Stimulated activated CD8-positive, alpha-beta memory T cell treated with anti-CD3 and anti-CD28 coated beads, Interleukin-15, amount 100 ng/mL, for 48 hours (primary cell): ENCODE data around the gene ERN2.
A peak's percentile ranks its signal among the peaks of the same experiment; 100 is the strongest.

ENCODE experiments used
- DNase-seq, 2 donors: peaks; one replicate each; pipeline ENCODE4 v3.0.0-alpha.2; 2020; ENCODE audit warnings: low read depth in 2 of 2

Gene ERN2

DNA sequence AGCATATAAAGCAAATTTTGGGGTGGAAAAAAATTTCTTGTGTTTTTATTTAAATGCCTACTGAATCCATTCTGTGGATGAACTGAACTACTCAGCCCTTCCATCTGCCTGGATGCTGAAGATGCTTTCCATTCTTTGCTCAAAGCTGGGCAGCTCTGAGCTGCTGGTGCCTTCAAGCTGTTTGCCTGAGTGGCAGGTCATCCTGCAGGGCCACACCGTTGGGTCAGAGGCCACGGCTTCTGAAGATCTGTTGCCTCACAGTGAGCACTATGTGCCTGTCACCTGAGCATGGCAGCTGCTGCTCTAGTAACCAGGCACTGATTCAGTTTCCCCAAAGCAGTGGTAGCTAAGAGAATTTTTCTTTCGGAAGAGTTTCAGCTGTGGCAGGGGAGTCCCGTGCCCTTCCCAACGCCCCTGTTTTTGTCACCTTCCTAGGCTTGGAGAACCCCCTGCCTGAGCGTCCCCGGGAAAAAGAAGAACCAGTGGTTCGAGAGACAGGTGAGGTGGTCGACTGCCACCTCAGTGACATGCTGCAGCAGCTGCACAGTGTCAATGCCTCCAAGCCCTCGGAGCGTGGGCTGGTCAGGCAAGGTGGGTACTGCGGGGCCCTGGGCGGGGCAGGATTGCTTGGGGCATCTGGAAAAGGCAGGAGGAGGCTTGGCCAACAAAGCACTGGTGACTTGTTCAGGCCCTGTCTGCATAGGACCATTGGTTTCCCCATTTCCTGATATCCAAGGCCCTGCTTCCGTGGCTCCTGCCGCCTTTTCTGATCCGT lies 25.8 kb downstream of the ERN2 start:
- DNase-seq = no peak

DNA sequence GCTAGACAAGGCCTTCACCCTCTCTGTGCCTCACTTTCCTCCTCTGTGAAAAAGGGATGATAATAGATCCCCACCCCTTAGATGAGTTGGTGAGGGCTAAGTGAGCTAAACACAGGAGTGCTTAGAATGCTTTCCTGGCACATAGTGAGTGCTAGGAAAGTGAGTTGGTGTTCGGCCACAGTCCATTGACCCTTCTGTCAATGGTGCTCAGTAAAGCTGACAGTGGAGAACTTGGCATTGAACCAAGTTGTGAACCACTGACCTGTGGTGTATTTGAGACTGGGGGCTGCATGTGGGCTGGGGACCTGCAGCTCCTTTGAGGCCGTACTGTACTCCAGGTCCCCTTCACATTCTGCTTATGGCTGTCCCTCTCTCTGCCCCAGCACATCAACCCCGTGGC lies 29.5 kb downstream of the ERN2 start:
- DNase-seq = no peak

DNA sequence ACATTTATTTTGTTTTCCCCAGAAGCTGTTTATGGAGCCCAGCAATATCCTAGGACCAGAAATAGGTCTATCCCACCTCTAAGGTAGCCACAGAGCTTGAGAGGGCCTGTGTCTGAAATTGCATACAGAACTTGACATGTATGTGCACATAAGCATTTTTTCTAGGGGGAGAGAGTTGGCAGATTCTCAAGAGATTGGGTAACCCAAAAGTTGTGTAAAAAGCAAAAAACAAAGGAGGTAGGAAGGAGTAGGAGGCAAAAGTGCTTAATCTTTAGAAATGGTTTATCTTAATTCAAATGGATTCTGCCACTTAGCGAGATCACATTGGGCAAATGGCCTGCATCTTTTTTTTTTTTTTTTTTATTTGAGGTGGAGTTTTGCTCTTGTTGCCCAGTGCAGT lies 30.8 kb downstream of the ERN2 start:
- no peak for DNase-seq

DNA sequence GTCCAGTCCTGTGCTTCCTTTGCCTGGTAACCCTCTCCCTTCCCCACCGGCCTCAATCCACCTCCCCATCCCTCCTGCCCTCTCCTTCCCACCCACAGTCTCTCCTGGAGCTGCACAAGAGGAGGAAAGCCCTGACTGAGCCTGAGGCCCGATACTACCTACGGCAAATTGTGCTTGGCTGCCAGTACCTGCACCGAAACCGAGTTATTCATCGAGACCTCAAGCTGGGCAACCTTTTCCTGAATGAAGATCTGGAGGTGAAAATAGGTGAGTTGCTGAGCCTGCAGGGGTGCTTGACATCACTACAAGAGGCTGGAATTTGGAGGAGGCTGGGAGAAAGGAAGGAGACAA lies 33.1 kb downstream of the ERN2 start:
- DNase-seq = no peak

DNA sequence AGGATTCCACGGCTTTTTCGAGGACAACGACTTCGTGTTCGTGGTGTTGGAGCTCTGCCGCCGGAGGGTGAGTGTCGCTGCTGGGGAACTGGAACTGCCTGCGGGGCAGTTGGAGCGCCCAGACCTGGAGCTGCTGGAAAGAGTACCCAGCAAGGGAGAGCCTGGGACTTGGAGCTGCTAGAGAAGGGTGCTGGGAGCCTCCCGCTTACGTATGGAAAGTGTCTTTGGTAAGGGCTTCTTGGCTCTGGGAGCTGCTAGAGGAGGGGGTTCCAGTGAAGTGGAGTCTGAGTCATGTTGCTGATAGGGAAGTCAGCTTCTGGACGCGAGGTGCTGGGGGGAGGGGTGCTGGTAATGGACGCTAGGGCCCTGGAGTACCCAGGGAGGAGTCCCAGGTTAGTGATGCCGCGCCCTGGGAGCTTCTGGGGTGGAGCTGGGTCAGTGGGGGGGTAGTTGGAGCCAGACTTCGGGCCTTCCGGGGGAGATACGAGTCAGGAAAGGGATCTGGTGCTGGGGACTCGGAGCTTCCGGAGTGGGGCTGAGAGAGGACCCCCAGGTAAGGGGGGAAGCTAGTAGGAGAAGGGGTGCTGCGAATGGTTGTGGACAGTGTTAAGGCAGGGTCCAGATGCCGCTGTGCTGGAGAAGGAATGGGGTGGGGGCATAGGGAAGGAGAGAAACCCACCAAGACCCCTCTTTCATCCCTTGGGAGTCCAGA lies 33.6 kb downstream of the ERN2 start:
- DNase-seq = no peak

DNA sequence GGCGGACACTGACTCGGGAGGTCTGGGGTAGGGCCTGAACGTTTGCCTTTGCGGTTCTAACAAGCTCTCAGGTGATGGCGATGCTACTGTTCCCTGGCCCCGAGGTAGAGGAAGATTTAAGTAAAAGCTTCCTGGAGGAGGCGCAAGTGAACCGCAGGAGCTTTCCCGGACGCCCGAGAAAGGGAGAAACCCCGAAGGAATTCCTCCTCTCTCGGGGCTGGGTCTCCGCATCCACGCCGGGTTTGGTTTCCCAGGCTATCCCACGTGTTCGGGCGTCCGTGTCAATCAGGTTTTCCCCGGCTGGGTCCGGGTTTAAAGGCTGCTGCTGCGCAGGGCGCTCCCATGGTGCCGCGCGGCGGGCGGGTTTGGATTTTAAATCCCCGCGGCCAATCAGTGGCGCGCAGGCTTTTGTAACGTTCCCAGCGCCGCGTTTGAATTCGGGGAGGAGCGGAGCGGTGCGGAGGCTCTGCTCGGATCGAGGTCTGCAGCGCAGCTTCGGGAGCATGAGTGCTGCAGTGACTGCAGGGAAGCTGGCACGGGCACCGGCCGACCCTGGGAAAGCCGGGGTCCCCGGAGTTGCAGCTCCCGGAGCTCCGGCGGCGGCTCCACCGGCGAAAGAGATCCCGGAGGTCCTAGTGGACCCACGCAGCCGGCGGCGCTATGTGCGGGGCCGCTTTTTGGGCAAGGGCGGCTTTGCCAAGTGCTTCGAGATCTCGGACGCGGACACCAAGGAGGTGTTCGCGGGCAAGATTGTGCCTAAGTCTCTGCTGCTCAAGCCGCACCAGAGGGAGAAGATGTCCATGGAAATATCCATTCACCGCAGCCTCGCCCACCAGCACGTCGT lies 34.4 kb downstream of the ERN2 start, which contains the start of gene PLK1:
TSS of gene PLK1 (plus strand) at position 460 of the 844 bp plus-strand sequence. CDS start at position 504, 44 bp downstream.
- peak; percentile 77 for DNase-seq

DNA sequence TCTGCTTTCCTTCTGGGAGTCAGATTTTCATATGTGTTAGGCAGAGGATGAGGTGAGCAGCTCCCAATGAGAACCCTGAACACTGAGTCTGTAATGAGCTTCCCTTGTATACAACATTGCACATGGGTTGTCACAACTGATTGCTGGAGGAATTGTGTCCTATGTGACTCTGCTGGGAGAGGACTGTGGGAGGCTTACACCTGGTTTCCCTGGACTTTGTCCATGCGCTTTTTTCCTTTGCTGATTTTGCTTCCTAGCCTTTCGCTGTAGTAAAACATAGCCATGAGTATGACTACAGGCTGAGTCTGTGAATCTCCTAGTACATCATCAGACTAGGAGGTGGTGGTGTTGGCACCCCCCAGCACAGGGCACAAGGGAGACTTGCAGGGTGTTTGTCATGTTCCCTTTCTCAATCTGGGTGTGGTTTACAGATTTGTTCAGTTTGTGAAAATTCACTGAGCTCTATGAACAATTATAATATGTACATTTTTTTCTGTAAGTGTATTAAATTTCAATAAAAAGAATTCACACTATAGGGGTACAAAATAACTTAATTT lies 36.0 kb downstream of the ERN2 start:
- DNase-seq = no peak

DNA sequence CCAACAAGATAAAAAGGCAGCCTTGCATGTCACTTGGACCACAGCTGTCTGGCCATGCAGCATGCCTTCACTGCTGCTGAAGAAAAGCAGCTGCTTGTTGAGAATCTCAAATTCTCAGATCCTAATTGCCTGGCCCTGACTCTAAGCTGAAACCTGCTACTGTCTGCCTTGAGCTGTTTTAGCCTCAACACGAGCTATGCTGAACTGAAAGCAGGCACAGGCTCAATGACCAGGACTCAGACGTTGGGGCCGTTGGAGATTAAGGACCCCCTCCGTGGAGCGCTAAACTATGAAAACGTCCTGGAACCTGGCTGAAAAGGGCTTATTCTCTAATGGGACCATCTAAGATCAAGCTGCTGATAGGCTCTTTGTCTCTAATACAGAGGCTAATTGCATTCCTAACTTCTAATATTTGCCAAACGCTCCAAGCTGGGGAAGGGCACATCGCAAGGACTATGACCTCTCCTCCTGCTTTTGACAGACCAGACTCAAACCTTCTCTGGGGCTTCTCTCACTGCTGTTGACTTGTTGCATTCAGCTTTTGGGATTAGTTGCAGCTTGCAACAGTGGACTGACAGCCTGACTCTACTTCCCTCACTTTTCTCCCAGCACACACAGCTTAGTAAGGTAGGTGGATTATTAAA lies 38.9 kb downstream of the ERN2 start:
- no peak for DNase-seq

DNA sequence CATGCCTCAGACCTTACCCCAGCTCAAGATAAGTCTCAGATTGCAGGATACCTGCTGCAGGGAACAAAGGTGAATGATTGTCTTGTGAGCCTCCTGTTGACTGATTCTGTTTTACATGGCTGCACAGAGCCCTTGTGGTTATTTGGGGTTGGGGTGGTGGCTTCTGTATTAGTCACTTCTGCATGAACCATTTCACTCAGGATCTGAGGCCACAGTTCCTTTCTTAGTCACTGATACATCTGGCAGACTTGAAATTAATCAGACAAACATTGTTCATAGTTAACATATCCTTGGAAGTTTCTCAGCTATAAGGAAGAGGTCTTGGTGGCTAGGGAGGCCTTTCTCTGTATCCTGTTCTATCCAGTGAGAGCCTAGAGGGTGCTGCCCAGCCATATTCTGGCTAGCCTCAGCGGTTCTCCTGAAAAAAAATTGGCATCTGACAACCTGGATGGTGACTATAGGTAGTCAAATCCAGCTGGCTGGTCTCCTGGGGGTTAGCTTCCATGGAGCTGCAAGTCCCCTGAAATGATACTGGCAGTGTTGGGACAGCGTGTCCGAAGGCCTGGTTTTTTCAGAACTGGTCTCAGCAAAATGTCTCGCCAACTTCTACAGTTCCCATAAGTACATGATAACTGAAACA lies 42.8 kb downstream of the ERN2 start:
- peak; percentile 32 to 48 for DNase-seq

DNA sequence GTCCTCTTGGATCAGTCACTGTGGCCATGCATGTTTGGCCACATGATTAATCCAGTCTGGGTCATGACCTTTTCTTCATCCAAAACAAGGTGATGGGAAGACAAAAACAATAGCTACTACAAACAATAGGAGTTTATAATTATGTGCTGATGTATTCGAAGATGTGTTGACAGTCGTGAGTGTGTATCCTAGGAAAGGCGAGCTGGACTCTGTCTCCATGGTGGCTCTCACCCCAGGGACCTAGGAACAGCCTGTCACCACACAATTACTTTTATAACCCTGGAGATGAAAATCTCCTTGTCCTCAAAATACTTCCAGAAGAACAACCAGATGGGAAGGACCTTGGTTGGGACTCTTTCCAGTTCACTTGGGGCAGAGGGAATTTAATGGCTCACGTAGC lies 44.1 kb downstream of the ERN2 start:
- DNase-seq = no peak

DNA sequence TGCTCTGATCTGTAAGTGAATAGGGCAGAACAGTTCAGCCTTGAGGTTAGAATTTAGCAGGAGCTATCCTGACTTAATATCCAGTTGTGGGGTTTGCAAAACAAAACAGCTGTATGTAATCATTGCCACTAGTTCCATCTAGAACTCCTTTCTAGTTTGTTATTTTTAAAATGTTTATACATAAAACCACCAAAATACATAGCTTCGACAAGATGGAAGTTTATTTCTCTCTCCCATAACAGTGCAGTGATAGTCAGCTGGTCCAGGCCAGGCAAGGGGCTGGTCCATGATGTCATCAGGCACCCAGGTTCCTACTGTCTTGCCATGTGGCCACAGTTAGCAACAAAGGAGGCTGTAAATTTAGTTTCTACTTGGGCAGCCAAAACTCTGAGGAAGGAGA lies 44.8 kb downstream of the ERN2 start:
- DNase-seq = no peak

DNA sequence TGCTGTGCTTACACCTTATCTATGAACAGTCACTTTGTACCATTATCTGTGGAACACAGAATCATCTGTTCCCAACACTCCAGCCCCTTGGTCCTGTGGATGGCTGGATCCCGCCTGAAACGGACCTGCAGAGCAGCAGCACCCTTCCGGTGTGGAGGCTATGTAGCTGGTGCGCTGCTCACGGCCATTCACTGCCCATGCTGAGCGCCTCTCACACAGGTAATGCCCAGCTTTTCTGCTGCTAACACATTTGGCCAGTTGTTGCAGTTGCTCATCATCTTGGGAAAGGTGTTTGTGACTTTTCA lies 45.7 kb downstream of the ERN2 start:
- no peak for DNase-seq

DNA sequence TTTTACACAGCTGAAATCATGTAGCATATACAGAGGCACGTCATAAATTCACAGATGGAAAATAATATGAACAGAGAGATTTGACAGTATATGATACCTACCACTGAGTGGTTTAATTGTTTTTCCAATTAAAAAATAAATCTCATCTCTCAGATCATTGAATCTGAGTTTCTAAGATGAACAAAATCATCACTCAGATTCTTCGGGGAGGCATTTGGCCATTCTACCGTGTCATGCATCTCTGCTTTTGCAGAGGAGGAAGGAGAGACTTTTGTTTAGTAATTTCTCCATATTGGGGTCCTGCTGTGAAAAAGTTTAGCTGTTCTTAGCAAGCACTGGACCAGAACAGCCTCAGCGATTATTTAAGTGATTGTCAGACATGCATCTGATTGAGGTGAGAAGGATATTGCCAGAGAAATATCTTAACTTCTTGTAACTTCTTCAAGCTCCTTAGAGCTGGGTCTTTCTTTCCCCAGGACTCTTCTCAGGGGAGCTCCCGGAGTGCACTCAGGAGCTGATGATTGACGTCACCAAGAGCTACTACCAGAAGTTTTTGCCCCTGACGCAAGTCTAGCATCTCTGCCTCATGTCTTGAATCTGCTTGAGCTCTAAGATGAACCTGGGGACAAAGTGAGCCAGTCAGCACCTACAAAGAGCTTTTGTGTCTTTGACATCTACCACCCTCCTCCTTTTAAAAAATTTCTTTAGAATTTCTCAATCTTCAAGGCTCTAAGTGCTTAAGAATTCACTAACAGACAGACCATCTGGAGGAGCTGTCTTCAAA lies 46.3 kb downstream of the ERN2 start:
- no peak for DNase-seq

DNA sequence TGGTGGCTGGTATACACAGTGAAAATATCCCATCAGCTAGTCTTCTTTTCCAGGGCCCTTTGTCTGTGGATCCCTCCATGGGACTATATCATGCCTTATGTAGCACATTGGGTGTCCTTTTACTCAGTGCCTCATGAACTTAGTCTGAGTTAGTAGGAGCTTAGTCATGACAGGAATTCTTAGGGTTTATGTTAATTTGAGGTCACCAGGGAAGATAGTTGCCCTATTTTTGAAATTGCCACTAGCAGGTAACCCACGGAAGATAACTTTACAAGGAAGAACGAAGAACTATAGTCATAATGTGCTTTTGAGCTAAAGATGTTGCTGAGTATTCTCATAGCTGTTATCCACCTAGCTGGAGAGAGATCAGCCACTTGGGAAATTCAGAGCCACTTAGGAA lies 49.1 kb downstream of the ERN2 start:
- DNase-seq = no peak

DNA sequence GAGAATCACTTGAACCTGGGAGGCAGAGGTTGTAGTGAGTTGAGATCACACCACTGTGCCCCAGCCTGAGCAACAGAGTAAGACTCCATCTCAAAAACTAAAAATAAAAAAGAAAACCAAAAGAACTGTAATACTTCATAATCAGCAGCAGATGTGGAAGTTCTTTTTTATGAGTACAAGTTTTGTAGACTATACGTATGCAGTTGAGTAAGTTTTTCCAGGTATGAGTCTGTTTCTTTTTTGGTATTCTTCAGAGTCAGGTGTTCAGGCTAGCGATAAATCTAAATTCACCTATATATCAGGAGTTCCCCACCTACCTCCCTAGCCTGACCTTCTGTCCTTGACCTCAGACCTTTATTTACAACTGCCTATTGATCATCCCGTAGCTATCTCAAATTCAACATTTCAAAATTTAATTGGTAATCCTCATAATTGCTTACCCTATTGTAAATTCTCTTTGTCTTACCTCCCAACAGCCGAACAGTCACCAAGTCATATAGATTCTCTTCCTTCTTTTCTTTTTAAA lies 61.0 kb downstream of the ERN2 start:
- no peak for DNase-seq

DNA sequence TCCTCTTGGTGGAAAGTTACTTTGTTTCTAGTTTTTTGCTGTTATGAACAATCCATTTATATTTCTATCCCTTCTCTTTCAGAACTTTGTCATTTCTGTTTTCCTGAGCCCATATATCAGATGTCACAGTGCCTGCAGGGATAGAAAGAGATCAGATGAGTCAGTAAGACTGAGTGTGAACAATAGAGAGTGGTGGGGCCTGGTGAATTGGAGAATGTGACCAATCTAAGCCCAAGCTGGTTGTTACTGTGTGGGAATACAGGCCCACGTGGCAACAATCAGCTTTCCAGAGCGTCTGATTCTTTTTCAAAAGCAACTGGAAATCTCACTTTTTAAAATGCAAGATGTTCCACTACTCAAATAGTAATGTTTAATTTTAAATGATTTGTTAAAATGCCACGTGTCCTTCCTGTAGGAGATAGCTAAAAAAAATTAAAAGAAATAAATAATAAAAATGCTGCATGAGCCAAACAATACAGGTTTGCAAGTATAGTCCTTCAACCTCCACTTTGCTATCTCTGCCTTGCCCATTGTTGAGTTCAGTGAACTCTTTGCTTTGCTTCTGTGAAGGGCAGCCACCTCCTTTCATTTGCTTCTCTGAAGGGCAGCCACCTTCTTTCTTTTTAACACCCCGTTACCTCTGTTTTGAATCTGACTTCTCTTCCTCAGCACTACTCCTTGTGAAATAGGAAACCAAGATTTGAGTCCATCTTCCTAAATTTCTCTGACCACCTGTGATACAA lies 62.2 kb downstream of the ERN2 start:
- DNase-seq = no peak

DNA sequence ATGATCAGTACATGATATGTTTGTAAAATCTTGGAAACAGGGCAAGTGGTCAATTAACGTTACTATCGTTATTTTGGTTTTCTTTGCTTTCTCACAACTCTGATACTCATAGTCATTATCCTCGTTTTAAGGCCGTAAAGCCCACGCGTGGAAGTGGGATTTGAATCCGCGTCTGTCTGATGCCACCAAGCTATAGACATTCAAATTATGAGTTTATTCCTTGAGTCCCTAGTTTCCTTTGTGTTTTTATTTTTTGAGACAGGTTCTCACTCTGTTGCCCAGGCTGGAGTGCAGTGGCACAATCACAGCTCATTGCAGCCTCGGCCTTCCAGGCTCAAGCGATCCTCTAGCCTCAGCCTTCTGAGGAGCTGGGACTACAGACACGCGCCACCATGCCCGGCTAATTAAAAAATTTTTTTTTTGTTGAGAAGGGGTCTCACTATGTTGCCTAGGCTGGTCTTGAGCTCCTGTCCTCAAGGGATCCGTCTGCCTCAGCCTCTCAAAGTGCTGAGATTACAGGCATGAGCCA lies 70.7 kb downstream of the ERN2 start:
- DNase-seq = no peak

DNA sequence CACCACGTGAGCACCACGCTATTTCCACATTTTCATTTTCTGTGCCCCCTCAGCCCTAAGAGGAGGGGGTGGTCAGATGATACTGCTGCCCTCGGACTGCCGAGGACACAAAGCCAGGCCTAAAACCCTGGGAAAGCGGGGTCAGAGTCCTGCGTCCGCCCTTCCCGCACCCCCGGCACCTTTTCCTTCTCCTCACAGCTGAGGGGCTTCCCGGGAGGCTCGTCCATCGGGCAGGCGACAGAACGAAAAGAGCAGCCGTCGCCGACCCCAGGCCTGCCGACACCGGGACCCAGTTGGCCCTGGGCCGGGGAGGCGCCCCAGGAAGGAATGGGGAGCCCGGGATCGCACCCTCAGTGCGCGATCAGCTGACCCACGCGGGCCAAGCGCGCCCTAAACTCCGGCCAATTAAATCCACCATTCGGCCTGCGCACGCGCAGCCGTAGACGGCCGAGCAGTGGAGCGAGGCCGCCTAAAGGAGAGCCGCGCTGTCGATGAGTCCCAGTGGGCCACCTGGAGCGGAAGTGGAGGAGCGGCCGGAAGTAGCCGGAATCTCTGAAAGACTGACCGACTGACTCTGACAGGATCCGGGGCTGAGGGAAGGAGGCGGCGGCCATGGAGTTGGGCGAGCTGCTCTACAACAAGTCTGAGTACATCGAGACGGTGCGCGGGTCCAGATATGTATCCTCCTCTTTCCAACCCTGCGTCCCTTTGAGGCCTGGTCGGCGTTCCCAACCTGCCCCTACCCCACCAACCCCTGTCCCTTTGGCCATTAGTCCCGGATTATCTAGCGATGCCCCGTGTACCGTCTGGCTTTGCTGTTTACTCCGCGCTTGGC lies 71.9 kb downstream of the ERN2 start, which contains the start of the genes DCTN5 and PALB2:
TSS of gene DCTN5 (plus strand) at position 536 of the 835 bp plus-strand sequence. CDS start at position 613, 77 bp downstream.
TSS of gene PALB2 (minus strand) at position 380 of the 835 bp plus-strand sequence. CDS start at position 227, 153 bp downstream.
- peak; percentile 84 to 90 for DNase-seq
